ENCODE results near the gene ADAT1. TPM values are rescaled to one million over a fixed set of nuclear protein-coding genes. Genes with fewer than 3 reads are reported as not detected.

The ADAT1 gene
- polyA plus RNA-seq, 4 donors, result 42.7 to 60.1 (median 56.5) TPM

Other genes with a start within 250 kb of the ADAT1 start
- 100 to 1,000 TPM; 156 to 189 (median 173) TPM for gene CFDP1, start 189.8 kb downstream of the ADAT1 start, polyA plus RNA-seq (ENCODE audit: insufficient read length in 4 of 4)
- 10 to 100 TPM; 34.4 to 50.7 (median 37.9) TPM for gene TMEM170A, start 158.6 kb downstream of the ADAT1 start, polyA plus RNA-seq (ENCODE audit: insufficient read length in 4 of 4)
- gene CHST6, start 127.8 kb downstream of the ADAT1 start, polyA plus RNA-seq (ENCODE audit: insufficient read length in 4 of 4), result 1 to 10 TPM in 2 of 4 donors, under 1 TPM in 2; 0.88 to 1.4 (median 1.1) TPM
- 1 to 10 TPM in 1 of 4 donors, under 1 TPM in 3; 0.32 to 1.4 (median 0.41) TPM for gene CHST5, start 87.2 kb downstream of the ADAT1 start, polyA plus RNA-seq (ENCODE audit: insufficient read length in 4 of 4)
- 10 to 100 TPM; 20.5 to 24.1 (median 22.3) TPM for gene TMEM231, start 67.0 kb downstream of the ADAT1 start, polyA plus RNA-seq (ENCODE audit: insufficient read length in 4 of 4)
- 100 to 1,000 TPM; 159 to 200 (median 176) TPM for gene GABARAPL2, start 56.9 kb downstream of the ADAT1 start, polyA plus RNA-seq (ENCODE audit: insufficient read length in 4 of 4)
- 100 to 1,000 TPM; 126 to 151 (median 135) TPM for gene KARS1, start 24.4 kb upstream of the ADAT1 start, polyA plus RNA-seq (ENCODE audit: insufficient read length in 4 of 4)
- gene TERF2IP, start 24.5 kb upstream of the ADAT1 start, polyA plus RNA-seq (ENCODE audit: insufficient read length in 4 of 4), result 10 to 100 TPM; 79.9 to 89.7 (median 83.1) TPM
- under 1 TPM in 1 of 4 donors, not detected in 3; 0.46 TPM for gene CPHXL2, start 53.7 kb upstream of the ADAT1 start, polyA plus RNA-seq (ENCODE audit: insufficient read length in 4 of 4)
- under 1 TPM in 2 of 4 donors, not detected in 2; 0.18 to 0.25 TPM for gene DUXB, start 78.2 kb upstream of the ADAT1 start, polyA plus RNA-seq (ENCODE audit: insufficient read length in 4 of 4)
- not detected for gene CPHXL, start 103.2 kb upstream of the ADAT1 start, polyA plus RNA-seq (ENCODE audit: insufficient read length in 4 of 4)